Occipital lobe (tissue), 3 donors: ENCODE data around the gene ZNF222. TPM values are rescaled to one million over a fixed set of nuclear protein-coding genes. Genes with fewer than 3 reads are reported as not detected.

ENCODE experiments used
- DNase-seq: peaks from one replicate; lab custom pipeline; 2025; lab: John Stamatoyannopoulos, UW
- small RNA-seq: library from RNA; depleted of rRNA; stranded (forward); fragments of <200 nt; gene quantifications from one replicate; pipeline ENCODE3, GENCODE V24; 2014
- total RNA-seq: library from RNA; depleted of rRNA; stranded (reverse); fragments of >200 nt; gene quantifications from one replicate; pipeline ENCODE4 v1.2.3, GENCODE V29; 2014

Gene ZNF222
- total RNA-seq, 1 donor from 2014 or later, result 12.3 TPM

DNA sequence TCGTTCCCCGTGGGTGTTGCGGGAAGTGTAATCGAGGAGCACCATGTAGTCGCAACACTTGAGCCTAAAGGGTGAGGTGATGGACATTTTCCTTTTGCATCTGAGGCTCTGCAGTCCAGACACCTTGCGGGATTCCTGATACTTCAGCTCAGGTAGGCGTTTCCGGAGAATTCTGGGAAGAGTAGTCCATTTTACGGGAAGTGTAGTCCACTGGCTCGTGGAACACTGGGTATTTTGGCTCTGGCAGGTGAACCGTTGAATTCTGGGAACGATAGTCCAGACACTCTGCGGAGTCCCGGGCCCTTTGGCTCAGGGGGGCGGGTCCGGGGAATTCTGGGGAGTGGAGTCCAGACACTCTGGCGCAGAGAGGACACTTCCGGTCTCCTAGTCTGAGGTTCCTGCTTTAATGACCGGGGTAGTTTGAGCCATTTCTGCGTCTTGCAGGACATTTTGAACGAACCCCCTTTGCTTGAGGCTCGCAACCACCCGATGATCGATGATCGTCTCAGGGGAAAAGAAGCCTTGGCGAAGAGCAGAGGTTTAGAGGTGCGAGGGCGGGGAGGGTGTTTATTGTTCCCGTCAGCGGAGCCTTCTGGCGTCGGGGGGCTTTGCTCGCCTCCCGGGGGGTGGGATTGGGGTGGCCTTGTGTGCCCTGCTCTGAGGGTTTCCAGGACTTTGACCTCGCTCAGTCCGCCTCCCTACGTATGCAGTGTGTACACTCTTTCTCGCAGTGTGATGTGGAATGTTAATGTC lies 26.6 kb downstream of the ZNF222 start, which contains the start of gene ZNF223:
TSS of gene ZNF223 (plus strand) at position 387 of the 753 bp plus-strand sequence. CDS start 3,141 bp downstream, outside the sequence.
- peak; percentile 97 for DNase-seq

DNA sequence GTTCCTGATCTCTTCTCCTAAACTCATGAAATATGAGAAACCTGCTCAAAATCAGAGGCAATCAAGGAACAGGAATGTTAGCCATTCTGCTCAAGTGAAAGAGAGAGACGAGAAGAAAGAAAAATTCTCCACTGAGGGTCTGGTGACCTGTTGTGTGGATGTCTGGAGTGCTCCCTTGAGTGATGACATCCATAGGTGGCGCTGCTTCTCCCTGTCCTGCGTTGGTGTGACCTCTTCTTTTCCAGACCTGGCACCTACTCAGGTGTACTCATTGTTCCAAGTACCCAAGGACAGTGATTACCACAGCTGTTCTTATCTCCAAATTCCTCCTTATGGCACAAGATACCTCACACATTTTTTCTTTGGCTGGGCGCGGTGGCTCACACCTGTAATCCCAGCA lies 30.7 kb downstream of the ZNF222 start:
- DNase-seq, result no peak

DNA sequence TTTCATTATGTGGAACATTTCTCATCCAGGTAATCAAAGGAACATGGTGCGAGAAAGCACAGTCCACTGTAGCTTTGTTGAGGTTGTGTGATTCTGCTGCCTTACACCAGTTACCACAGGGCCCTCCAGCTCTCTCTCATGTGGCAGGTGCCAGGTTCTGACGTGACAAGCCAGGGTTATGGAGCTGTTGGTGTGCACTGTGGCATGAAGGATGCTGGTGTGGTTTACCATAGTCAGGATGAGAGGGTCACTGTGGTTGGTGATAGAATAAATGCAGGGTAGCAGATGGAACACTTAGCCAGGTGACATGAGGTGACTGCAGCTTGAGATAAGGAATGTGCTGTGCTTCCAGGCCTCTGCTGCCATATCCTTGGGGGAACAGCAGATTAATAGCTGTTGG lies 34.0 kb downstream of the ZNF222 start:
- no peak for DNase-seq

DNA sequence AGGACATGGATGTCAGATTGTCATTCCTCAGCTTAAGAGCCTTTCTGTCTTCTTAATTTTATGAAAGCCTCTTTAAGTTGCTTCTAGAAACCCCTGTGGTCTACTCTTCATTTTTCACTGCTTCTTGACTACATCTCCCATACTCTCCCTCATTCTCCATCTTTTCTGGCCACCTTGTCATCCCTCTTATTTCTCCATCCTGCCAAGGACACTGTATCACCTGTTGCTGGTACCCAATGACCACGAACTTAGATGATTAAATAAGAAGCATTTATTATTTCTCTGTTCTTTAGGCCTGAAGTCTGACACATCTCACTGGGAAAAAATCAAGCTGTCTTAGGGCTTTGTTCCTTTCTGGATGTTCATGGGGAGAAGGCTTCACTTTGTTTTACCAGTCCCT lies 35.9 kb downstream of the ZNF222 start:
- no peak for DNase-seq

DNA sequence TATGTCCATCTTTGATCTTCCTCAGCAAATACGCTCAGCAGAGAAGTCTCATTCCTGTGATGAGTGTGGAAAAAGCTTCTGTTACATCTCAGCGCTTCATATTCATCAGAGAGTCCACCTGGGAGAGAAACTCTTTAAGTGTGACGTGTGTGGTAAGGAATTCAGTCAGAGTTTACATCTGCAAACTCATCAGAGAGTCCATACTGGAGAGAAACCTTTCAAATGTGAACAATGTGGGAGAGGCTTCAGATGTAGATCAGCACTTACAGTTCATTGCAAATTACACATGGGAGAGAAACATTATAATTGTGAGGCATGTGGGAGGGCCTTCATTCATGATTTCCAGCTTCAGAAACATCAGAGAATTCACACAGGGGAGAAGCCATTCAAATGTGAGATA lies 41.1 kb downstream of the ZNF222 start:
- DNase-seq, result no peak

DNA sequence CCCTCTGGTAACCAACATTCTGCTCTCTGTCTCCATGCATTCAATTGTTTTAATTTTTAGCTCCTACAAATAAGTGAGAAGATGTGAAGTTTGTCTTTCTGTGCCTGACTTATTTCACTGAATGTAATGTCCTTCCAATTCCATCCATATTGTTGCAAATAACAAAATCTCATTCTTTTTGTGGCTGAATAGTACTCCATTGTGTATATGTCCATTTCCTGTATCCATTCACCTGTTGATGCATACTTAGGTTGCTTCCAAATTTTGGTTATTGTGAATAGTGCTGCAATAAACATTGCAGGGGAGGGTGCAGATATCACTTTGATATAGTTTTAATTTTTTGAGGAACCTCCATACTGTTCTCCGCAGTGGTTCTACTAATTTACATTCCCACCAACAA lies 44.2 kb downstream of the ZNF222 start:
- DNase-seq, result no peak

DNA sequence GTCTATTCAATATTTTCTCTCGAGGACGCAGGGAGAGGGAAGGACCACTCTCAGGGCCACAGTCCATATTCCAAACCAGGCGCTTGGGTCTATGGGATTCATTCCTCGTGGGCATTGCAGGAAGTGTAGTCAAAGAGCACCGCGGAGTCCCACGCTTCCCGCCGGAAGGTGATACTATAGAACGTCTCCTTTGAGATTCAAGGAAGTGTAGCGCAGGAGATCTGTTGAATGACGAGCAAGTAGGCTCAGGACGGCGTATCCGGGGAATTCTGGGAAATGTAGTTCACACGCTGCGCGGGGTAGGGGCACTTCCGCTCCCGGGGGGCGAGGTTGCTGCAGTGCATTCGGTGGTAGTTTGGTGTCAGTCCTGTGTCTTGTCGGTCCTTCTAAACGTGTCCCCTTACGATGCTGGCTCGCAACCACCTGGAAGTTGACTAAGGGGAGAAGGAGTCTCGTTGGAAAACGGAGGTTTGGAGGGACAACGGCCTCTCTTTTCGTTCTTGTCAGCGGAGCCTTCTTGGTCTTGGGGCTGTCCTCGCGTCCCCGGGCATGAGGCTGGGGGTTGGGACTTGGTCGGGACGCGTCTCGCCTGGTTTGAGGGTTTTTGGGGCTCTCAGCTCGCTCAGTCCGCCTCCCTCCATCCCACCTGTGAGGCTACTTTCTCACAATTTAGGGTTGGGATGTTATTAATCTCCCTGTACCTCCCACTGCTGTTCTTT lies 46.8 kb downstream of the ZNF222 start, which contains the start of gene ZNF284:
TSS of gene ZNF284 (plus strand) at position 336 of the 719 bp plus-strand sequence. CDS start 4,231 bp downstream, outside the sequence.
- DNase-seq, result peak; percentile 88

DNA sequence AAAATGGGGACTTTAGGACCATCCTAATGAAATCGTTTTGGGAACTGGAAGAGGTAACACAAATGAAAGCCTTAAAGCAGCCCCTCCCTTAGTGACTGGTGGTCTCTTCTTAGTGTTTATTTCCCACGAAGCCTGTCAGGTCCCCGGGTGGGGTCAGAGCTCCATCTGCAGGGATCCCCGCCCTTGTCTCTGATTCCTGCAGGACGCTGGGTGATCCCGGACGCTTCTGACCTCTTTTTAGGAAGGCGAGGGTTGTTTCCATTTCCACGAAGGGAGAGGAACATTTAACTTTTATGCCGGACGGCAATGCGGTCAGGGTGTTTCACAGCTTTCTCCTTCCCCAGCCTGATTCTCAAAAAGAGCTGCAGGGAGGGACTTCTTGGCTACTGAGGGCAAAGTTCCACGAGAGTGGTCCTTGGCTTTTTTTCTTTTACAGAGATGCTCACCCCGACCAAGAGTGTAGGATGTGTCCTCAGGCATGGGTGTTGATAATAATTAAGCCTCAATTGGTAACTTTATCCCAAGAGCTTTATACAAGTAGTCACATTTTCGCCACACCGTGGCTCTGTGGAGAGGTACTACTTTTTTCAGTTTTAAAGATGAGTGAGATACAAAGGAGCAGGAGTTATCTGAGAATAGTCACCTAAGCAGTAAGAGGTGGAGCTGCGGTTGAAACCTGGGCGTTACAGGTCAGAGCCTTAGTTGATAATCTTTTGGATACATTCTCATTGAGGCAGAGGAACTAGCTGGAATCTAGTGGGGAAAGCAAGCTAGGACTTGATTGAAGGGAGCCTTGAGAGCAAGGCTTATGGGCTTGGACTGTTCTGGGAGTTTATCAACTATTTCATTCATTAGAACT lies 47.6 kb downstream of the ZNF222 start:
- no peak for DNase-seq

DNA sequence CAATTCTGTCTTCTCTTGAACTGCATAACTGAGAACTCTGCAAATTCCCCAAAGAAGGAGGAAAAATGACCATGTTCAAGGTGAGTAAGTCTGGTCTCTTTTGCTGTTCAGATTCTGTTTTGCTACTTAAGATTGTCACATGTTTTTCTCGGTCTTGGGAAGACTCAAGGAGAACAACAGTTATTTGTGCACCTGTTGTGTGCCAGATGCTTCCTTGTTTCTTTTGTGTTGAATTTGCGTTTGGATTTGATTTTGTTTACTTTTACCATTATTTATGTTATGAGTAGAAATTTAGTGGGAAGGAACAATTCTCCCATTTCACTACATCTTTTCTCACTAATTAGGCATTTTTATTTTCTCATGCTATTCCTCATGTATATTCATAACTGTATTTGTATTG lies 51.1 kb downstream of the ZNF222 start:
- no peak for DNase-seq

Small RNA genes within 50 kb of the gene (small RNA-seq; reads per million reads assigned to genes)
- not detected for gene AC006213.5

Other genes with a start within 250 kb of the ZNF222 start
- 0.16 TPM for gene KCNN4, start 244.4 kb upstream of the ZNF222 start, total RNA-seq
- 1.6 TPM for gene LYPD5, start 222.9 kb upstream of the ZNF222 start, total RNA-seq
- 44.8 TPM for gene ZNF283, start 198.1 kb upstream of the ZNF222 start, total RNA-seq
- gene ZNF404, start 141.4 kb upstream of the ZNF222 start, total RNA-seq, result 3.6 TPM
- gene ZNF45, start 90.1 kb upstream of the ZNF222 start, total RNA-seq, result 30.1 TPM
- gene ZNF221, start 74.2 kb upstream of the ZNF222 start, total RNA-seq, result 24.6 TPM
- gene ZNF155, start 41.2 kb upstream of the ZNF222 start, total RNA-seq, result 13.9 TPM
- gene ZNF230, start 22.4 kb upstream of the ZNF222 start, total RNA-seq, result 10.3 TPM
- 14.8 TPM for gene ZNF223, start 26.7 kb downstream of the ZNF222 start, total RNA-seq
- gene ZNF284, start 46.8 kb downstream of the ZNF222 start, total RNA-seq, result 8.3 TPM
- gene ZNF224, start 69.0 kb downstream of the ZNF222 start, total RNA-seq, result 57.9 TPM
- 13.1 TPM for gene ZNF225, start 88.0 kb downstream of the ZNF222 start, total RNA-seq
- gene ZNF234, start 116.2 kb downstream of the ZNF222 start, total RNA-seq, result 25.9 TPM
- 53.0 TPM for gene ZNF226, start 139.7 kb downstream of the ZNF222 start, total RNA-seq
- 45.5 TPM for gene ZNF227, start 187.2 kb downstream of the ZNF222 start, total RNA-seq
- 13.1 TPM for gene ZNF233, start 234.5 kb downstream of the ZNF222 start, total RNA-seq